HG03521 (cell line): ENCODE results near the gene PDF.
"Not testable (repeated sequence)": the region's sequence is repeated elsewhere in the genome, so short reads cannot be mapped to it uniquely, and the experiment has no call there.

Experiments used
- ATAC-seq: cut with Tn5 transposase; IDR thresholded peaks from one replicate; pipeline ENCODE4 v1.9.1; 2021; ENCODE audit warnings: mild to moderate bottlenecking, moderate library complexity; ENCODE audit not compliant: unreplicated experiment

PDF gene, protein sequence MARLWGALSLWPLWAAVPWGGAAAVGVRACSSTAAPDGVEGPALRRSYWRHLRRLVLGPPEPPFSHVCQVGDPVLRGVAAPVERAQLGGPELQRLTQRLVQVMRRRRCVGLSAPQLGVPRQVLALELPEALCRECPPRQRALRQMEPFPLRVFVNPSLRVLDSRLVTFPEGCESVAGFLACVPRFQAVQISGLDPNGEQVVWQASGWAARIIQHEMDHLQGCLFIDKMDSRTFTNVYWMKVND

DNA sequence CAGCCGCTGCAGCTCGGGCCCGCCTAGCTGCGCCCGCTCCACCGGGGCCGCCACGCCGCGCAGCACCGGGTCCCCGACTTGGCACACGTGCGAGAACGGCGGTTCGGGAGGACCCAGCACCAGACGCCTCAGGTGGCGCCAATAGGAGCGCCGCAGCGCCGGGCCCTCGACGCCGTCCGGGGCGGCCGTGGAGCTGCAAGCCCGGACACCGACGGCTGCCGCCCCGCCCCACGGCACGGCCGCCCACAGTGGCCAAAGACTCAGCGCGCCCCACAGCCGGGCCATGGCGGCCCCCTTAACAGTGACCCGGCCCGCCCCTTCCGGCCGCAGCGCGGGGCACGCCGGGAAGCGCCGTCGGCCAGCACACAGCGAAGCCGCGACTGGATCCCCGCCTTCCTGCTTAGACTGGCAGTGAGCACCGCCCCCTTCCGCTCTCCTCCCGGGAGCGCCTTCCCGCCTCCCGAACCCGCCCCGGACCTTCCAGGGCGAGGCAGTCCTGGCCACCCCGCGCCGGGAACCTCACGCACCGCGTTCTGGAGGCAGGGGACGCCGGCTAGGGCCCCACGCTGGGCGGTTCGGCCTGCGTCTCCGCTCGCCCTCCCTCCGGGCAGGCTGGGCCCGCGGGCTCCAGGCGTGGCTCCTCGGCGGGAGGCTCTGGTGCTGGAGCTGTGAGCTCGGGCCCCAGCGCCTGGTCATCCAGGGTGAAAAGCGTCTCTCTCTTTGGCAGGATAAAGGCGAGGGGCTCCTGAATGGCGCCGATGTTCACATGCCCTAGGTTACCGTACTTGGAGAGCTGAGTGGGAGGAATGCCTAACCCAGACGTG is at the start of gene PDF:
PDF (minus strand) TSS at position 303 of the 824 bp plus-strand sequence; CDS start at position 285, 18 bp downstream.
- peak; percentile 87 for ATAC-seq

DNA sequence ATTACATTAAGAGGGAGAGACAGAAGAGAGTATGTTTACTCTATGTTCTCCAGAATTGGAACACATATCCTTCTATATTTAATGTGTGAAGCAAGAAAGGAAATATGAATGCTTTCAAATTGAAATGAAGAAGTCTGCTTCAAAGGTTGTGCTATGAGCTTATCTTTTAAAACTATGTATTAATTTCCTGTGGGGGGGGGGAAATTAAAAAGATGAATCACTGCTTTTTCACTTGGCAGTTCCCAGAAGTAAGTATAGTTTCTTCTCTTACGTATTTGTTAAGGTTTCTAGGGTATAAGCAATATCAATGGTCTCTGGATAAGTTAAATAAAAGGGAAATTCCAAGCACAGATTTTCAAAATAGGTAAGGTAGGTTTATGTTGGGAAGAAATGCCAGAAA is 48.4 kb upstream of the PDF start:
- no peak for ATAC-seq

DNA sequence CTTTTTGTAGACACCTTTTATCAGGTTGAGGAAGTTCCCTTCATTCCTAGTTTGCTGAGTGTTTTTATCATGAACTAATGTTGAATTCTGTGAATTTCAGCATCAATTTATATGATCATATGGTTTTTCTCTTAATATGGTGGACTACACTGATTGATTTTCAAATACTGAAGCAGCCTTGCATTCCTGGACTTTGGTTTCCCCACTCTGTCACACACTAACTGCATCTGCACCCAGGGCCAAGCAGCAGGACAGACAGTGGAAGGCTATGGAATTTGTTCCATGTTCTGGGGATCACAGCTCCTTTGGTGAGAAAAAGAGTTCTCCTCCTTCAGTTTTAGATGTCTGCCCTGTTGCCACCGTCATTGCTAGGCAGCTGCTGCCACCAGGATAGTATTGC is 47.6 kb upstream of the PDF start:
- ATAC-seq: no peak

DNA sequence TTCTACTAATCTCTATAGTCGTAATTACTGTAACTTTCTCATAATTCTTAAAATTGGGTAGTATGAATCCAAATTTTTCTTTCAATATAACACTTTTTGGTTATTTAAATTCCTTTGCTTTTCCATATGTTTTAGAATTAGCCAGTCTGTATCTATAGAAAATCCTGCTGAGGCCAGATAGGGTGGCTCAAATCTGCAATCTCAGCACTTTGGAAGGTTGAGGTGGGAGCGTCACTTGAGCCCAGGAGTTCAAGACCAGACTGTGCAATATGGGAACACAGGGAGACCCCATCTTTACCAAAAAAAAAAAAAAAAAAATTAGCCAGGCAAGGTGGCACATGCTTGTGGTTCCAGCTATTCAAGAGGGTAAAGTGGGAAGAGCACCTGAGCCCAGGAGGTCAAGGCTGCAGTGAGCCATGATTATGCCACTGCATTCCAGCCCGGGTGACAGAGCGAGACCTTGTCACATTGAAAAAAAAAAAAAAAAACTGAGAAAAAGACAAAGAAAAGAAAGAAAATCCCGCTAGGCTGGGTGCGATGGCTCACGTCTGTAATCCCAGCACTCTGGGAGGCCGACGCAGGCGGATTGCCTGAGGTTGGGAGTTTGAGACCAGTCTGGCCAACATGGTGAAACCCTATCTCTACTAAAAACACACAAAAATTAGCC is 46.1 kb upstream of the PDF start:
- ATAC-seq: no peak

DNA sequence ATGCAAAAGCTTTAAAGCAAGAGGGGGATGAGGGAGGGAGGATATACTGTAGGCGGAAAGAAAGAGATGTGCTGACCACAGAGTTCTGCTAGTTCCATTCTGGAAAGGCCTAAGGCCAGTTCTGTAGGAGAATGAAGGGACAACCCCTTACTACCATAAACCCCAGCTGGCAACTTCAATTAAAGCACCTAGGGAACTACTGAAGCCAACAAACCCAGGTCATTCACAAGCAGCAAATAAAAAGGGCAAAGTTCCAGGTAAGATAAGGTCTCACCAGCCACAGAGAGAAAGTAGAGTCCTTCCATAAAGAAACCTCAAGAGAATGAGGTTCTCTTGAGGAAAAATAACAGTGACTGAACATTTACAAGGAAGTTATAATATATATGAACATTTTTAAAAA is 42.6 kb upstream of the PDF start:
- ATAC-seq: no peak

DNA sequence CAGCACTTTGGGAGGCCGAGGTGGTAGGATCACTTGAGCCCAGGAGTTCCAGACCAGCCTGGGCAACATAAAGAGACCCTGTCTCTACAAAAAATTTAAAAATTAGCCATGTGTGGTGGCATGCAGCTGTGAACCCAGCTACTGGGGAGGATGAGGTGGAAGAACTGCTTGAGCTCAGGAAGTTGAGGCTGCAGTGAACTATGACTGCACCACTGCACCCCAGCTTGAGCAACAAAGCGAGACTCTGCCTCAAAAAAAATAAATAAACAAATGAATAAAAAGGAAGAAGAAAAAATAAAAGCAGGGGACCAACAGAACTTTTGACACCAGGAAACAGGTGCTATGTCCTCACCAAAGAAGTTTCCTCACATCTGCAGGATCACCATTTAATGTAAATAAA is 41.2 kb upstream of the PDF start:
- no peak for ATAC-seq

DNA sequence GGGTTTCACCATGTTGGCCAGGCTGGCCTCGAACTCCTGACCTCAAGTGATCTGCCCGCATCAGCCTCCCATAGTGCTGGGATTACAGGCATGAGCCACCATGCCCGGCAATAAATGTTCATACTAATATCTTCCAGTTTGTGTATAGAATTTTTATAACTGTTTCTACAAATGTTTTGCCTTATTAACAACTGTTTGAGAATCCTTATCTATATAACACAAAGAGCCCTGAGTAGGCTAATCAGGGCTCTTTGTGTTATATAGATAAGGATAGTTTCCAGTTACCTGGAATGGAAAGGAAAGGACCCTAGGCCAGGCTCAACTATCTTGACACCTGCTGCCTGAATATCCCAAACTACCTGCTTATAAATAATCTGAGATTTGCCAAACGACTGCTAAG is 38.5 kb upstream of the PDF start:
- ATAC-seq: no peak

DNA sequence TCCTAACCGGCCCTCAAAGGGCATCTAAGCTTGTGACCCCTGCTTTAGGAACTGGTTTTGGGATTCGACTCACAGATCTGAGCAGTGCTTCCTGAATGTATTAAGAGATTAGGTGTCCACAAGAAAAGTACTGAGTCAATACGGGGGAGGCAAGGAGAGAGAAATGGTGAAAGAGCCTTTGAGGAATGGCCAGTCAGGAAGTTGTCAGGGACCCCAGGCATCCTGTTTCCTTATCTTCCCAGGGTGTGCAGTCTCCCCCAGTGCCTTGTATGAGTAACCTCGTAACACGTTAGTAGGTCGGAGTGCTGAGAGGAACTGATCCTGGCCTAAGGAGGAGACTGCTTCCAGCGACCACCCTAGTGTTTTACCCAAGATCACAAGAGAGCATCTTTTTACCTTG is 37.6 kb upstream of the PDF start:
- no peak for ATAC-seq

DNA sequence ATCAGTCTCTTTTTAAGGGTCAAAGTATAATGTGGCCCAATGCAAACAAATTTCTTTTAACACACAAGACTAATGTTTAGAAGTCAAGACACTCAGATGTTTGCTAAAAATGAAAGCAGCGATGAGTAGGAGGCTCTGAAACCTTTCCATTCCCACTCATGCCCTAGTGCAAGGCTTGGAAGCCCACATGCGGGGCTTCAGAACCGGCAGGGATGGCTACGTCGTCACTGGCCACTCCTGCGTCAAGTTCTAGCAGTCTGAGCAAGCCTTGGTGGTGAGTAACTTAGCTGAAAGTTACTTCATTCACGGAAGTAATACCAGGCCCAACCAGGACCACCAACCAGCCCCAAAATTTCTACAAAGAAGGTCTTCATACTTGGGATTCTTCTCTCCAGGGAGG is 36.0 kb upstream of the PDF start:
- ATAC-seq: no peak

DNA sequence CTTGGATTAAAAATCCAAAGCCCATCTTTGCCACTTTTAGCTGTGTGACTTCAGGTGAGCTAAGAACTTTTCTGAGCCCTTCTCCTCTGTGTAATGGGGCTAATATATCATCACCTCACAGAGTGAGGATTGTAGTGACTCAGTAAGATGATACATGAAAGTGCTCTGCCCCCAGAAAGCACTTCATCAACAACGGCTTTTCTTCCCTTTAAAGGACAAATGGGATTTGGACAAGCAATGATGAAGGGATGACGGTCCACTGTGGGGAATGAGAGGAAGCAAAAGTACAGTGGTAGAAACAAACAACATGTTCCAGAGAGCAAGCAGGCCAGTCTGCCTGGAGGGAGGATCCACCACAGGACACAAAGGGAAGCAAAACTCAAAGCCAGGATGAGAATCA is 35.5 kb upstream of the PDF start:
- ATAC-seq: no peak

DNA sequence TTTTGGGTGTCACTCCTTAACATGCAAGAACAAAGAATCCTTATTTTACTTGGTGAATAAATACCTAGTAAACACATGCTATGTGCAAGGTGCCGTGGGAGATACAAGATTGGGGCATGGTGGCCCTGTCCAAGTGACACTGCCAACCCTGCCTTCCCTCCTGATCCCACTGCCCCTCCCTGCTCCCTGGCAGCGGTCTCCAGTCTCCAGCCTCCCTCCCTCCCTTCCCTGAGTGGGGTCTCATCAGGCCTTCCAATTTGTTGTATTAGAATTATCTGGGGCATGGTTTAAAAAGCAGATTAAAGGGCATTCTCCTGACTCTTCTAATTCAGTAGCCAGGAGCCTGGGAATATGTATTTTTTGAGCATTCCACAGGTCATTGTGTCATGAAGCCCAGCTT is 33.7 kb upstream of the PDF start:
- ATAC-seq: no peak

DNA sequence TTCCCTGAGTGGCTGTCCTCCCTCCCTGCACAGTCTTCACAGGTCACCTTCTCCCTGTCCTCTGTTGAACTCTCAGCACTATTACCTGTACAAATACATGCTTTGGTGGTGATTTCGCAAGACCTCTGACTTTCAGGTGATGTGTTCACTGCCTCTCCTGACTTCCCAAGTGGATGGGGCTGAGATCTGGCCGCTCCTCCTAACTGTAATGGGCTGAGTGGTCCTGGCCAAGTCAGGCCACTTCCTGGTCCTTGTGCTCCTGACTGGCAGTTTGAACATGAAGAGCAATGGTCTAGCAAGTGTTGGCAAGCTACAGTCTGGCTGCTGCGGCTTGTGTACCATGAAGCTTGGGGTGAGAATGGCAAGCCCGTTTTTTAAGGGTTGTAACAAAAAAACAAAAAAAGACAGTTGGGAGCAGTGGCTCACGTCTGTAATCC is 32.9 kb upstream of the PDF start:
- ATAC-seq: no peak

DNA sequence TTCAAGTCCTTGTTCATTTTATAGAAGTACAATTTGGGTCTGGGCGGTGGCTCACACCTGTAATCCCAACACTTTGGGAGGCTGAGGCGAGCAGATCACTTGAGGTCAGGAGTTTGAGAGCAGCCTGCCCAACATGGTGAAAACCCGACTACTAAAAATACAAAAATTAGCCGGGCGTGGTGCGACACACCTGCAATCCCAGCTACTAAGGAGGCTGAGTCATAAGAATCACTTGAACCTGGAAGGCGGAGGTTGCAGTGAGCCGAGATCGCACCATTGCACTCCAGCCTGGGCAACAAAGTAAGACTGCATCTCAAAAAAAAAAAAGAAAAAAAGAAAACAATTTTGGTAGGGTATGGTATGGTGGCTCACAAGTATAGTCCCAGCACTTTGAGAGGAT is 29.7 kb upstream of the PDF start:
- not testable (repeated sequence) for ATAC-seq

DNA sequence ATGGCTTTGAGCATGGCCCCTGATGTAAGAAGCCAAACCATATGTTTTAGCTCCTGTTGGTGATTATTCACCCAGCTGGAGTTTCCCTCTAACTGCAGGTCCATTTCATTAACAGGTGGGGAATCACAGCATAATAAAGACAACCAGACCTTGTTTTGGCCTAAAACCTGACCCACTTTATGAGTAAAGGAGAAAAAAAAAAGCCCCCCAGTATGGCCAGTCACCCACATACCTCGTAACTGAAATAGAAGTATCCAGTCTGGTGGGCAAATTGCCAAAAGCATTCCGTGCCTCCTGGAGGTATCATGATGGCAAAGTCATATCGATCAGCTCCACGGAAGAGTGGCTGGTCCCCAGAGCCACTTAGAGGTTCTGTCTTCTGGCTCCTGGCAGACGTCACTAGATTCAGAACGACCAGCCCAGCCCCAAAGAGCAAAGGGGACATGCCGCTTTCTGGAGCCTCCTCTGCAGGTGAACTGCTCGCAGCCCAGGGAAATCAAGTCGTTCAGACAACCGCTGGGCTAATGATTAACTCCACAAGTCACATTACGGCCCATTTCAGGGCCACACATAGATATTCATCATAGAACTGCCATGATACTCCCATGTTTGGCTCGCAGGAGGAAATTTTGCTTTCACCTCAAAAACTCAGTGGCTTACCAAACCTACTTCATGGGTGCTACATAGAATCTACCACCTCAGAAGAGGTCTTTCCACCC is 21.1 kb upstream of the PDF start, which contains the start of gene TMED6:
TMED6 (minus strand) TSS at position 478 of the 719 bp plus-strand sequence; CDS start at position 445, 33 bp downstream.
- no peak for ATAC-seq

DNA sequence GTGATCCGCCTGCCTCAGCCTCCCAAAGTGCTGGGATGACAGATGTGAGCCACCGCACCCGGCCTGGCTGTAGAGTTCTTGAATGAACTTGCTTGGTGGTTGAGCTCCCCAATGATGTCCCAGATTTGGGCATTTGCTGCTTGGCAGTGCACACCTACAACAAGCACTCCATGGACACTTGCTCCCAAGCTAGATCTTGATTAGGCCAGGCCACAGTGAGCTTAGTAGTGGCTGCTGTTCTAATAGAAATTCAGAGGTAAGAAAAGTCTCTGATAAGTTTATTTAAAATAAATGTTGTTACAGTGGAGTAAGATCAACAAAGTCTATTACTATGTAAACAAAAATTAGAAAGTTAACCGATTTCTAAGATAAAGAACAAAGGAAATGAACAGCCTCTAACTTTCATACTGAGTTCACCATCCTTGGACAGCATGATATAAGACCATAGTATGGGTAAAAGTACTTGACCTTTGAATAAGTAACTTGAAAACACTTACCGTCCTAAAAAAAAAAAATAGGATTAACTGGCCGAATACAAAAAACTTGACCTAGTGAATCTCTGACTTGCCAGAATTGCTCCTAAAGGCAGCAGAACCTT is 20.2 kb upstream of the PDF start:
- ATAC-seq: no peak

DNA sequence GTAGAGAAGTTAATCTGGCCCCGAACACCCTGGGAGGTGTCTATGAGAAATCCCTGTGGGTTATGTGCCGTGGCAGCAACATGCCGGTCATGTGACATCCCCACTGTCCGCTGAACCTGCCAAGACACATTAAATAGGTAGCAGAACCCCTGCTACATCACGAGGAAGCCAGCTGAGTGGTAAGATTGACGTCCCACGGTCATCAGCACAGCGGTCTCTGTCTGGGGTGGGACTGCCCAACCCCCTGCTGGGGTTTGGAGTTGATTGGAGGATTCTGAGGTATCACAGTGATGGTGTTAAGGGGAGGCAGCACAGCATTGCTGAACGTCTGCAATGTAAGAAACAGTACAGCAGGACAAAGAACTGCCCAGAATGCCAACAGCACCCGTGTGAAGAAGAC is 19.1 kb upstream of the PDF start:
- no peak for ATAC-seq

DNA sequence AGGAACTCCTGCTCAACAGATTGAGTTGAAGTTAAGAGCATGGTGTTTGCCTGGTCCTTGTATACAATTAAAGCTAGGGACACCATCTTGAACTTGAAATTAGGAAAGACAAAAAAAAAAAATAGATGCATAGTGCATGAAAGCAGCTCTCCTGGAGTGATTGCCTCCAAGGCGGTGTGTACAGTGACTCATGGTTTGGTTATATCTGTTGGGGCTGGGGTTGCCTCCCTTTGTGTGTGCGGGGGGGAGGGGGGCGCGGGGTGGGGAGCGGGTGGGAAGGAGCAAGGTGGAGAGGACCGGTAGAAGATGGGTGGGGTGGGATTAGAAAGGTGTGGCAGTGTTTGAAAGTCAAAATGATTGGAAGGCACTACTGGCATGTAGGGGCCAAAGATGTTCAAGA is 17.8 kb upstream of the PDF start:
- no peak for ATAC-seq

DNA sequence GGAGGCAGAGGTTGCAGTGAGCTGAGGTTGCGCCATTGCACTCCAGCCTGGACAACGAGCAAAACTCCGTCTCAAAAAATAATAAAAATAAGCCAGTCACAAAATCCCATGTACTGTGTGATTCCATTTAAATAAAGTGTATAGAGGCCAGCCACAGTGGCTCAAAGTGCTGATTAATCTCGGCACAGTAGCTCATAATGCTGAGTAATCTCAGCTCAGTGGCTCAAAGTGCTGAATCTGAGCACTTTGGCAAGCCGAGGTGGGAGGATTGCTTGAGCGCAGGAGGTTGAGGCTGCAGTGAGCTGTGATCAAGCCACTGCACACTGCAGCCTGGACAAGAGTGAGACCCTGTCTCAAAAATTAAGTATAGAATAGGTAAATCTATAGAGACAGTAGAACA is 16.3 kb upstream of the PDF start:
- ATAC-seq: no peak

DNA sequence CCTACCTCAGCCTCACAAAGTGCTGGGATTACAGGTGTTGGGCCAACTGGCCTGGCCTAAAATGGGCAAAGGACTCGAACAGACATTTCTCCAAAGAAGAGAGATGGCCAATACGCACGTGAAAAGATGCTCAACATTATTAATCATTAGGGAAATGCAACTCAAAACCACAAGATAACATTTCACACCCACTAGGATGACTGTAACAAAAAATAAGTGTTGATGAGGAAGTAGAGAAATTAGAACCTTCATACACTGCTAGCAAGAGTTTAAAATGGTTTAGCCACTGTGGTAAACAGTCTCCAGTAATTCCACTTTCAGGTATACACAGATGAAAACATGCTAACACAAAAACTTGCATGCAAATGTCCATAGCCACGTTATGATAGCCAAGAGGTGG is 15.5 kb upstream of the PDF start:
- ATAC-seq: no peak

DNA sequence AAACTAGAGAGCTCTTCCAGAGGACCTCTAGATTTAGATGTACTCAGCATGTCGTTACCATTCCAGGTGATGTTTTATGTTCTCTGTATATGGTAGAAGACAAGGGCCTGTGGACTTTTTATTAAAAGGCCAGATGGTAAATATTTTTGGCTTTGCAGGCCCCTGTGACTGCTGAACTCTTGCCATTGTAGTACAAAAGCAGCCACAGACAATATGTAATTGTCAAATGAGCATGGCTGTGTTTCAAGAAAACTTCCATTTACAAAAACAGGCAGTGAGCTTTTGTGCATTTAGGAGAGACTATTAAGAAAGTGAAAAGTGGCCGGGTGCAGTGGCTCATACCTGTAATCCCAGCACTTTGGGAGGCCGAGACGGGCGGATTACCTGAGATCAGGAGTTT is 13.8 kb upstream of the PDF start:
- no peak for ATAC-seq

DNA sequence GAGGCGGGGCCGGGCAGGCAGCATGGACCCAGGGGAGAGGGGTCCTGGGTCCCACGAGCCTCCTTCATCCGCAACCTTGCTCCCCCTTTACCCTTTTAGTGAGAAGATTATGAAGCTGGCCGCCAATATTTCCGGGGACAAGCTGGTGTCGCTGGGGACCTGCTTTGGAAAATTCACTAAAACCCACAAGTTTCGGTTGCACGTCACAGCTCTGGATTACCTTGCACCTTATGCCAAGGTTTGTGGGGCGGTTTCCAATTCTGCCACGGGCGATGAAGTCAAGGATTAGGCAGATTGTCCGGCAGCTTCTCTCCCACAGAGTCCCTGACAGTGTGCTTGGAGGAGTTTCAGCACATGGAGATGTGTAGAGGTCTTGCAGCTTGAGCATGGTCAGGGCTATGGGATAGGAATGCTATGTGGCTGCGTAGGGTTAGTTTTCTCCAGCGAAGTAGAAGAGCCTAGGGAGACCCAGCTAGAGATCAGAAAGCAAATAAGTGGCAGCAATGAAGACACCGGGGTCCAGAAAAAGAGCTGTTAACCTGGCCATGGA is 9.8 kb upstream of the PDF start:
- peak; percentile 4 for ATAC-seq
